IPS-18c (cell line): ENCODE measurements around the gene BACH2.
"Not testable (repeated sequence)": the region's sequence is repeated elsewhere in the genome, so short reads cannot be mapped to it uniquely, and the experiment has no call there.

Source experiments
- H3K4me3 ChIP-seq: 2 replicates; pipeline ENCODE4 v1.7.0; 2013; ENCODE audit warnings: low read depth, mild to moderate bottlenecking, low read length, moderate library complexity; ENCODE audit not compliant: insufficient read depth
- H3K9me3 ChIP-seq: one replicate; pipeline ENCODE4 v1.6.1; 2013; ENCODE audit warnings: mild to moderate bottlenecking, low read length, moderate library complexity; ENCODE audit not compliant: control insufficient read depth, insufficient read depth

BACH2 gene

DNA sequence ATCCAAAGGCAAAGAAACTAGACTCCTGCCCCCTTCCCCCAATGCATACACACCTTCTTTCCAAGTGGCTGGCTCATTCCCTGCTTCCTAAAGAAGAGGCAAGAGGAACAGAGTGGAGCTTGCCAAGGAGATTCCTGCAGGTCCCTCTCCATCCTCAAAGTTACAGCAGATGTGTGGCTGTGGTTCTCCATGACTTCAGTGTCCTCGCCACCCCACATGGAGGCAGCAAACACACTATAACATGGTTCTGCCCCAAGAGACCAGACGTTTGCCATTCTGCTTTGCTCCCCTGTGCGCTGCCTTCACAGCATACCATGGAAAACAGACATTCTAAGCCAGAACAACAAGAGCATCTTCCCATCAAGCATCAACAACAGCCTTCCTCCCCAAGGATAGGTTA lies 84.4 kb downstream of the BACH2 start:
- Histone ChIP-seq H3K4me3 (no peak overlapping the region), H3K9me3 (no peaks in the 10 kb centered on the region)

DNA sequence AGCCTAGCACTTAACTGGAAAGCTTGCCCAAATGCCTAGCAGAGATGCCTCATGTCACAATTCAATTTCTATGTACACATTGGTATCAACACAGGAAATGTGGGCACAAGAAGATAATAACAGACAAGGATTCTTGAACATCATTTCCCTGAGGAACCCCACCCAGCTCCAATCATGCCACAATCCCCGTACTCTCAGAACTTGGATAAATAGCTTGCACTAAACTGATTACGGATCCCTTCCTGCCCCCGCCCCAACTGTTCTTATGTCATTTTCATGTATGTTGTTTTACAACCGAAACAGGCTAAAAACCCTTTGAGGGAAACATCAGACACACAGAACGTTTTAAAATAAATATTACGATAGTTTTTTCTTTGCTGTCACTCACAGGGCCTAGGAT lies 87.1 kb downstream of the BACH2 start:
- H3K4me3 ChIP-seq = no peak overlapping the region
- H3K9me3 ChIP-seq = no peaks in the 10 kb centered on the region

DNA sequence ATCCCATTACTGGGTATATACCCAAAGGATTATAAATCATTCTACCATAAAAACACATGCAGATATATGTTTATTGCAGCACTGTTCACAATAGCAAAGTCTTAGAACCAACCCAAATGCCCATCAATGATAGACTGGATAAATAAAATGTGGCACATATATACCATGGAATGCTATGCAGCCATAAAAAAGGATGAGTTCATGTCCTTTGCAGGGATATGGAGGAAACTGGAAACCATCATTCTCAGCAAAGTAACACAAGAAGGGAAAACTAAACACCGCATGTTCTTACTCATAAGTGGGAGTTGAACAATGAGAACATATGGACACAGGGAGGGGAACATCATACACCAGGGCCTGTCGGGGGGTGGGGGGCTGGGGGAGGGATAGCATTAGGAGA lies 88.0 kb downstream of the BACH2 start:
- H3K4me3 ChIP-seq, H3K9me3 ChIP-seq: not testable (repeated sequence)

DNA sequence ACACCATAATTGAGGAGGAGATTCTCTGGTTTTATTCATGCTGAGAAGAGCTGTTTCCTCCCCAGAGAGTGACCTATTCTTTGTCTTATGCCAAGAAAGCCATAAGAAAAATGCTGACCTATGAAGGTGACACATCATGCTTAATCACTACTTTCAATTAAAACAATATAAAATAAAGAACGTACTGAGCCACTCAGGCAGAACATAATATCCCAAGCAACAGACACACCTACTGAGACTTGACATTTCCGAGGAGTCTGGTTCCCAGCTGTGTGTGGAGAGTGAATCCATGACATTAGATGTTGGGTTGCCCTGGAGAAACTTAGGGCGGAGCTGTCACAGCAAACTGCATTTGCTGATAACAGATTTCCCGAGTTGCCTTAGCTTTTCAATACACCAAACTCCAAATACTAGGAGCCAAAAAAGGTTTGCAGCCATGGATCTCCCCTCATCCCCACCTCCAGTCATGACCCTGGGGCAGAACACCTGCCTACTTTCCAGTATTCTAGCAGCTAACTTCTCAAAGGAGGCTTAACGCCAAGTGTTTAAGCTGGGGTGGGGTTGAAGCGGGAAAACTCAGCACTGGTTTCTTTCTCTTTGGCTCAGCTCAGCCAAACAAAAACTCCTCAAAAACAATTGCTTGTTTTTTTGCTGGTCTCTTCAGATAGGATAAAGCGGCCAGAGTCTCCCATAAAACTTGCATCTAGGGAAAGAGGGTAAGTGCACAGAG lies 92.2 kb downstream of the BACH2 start:
- H3K4me3 ChIP-seq = no peak overlapping the region
- no peaks in the 10 kb centered on the region for H3K9me3 ChIP-seq

DNA sequence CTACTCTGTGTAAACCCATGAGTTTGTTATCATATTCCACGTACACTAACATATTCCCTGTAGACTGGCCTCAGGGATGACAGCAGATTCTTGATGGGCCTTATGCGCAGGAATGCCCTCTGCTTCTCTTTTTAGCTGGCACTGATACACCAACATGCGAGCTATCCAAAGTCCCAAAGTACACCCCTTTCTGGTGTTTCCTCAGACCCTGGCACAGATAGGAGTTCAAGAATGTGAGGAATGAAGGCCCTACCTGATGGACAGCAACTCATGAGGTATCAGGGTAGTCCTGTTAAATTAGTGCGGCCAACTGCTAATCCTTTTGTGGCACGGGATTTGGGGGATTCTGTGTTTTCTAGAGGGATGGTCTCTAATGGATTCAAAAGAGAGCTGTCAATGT lies 93.0 kb downstream of the BACH2 start:
- no peaks in the 10 kb centered on the region for H3K9me3 ChIP-seq
- H3K4me3 ChIP-seq = no peak overlapping the region

DNA sequence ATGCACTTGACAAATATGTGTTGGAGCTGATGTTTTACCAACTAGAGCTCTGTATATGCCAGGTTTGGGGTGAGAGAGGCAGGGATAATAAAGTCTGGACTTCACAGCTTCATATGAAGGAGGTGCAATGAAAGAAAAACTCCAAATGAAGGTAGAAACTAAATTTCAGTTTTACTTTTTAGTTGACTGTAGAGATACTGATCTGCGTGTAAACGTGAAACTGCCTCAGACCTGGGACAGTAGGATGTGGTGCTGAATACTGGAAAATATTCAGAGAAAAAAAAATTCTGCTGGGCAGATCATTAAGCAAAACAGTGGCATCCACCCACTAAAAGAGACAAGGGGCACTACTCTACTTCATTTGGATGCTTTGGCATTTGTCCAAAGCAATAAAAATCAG lies 94.5 kb downstream of the BACH2 start:
- no peak overlapping the region for H3K4me3 ChIP-seq

DNA sequence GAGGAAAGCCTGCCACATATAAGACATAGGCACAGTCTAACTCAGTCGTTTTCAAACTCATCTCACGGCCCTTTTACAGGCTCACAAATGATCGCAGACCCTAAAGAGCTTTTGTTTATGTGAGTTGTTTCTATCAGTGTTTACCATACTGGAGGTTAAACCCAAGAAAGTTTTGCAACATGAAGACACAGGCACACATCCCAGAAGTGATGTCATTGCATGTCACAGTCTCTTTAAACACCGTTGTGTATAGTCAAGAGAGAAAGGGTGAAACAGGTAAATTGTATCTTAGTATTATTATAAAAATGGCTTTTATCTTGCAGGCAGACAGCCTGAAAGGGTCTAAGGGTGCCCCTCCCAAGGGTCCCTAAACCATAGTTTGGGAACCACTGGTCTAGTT lies 96.7 kb downstream of the BACH2 start:
- Histone ChIP-seq H3K4me3 (no peak overlapping the region), H3K9me3 (peaks cover 7% of the 10 kb centered on the region)

More for the DNA sequence above, 94.5 kb downstream of the BACH2 start:
- H3K9me3 ChIP-seq = peaks cover 7% of the 10 kb centered on the region

DNA sequence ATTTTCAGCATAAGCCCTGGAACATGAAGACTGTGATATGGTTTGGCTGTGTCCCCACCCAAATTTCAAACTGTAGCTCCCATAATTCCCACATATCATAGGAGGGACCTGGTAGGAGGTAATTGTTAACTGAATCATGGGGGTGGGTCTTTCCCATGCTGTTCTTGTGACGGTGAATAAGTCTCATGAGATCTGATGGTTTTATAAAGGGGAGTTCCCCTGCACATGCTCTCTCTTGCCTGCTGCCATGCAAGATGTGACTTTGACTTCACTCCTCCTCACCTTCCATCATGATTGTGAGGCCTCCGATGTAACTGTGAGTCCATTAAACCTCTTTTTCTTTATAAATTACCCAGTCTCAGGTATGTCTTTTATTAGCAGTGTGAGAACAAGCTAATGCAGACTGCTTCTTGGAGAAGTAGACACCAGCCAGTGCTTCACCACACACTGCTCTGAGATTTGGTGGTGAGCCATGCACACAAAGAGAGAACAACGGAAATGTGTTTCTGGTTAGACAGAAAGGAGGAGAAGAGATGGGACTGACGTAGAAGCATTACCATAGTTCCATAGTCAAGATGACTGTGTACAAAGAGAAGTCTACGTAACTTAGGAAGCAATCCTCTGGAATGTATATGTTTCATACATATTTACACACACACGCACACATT lies 97.8 kb downstream of the BACH2 start:
- H3K4me3 ChIP-seq = no peak overlapping the region
- H3K9me3 ChIP-seq = peaks cover 7% of the 10 kb centered on the region

DNA sequence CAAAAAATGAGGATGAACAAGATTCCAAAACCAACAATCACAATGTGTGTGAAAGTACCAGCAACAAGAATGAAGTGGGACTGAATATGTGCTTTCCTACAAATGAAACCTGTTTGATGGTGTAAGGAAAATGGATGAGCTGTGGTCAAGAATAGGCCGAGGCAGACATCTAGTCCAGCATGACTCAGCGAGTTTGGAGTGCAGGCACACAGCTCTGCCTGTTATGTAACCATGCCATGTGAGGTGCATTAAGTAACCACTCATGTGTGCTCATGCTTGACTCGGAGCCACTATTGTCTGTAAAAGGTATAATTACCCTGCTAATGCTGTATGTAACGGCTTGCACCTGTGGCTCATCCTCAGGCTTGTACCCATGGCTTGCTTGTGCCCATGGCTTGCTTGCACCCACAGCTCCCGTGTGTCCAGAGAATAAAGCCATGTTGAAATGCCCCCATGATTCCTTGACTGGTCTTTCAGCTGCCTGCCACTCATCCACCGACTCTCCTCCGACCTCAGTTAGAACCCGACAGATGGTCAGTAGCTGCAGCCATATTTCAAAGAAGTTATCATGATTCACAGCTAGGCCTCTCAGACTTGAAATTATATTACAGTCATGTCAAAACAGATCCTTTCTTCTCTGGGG lies 98.7 kb downstream of the BACH2 start:
- Histone ChIP-seq H3K4me3 (no peak overlapping the region), H3K9me3 (peaks cover 7% of the 10 kb centered on the region)

DNA sequence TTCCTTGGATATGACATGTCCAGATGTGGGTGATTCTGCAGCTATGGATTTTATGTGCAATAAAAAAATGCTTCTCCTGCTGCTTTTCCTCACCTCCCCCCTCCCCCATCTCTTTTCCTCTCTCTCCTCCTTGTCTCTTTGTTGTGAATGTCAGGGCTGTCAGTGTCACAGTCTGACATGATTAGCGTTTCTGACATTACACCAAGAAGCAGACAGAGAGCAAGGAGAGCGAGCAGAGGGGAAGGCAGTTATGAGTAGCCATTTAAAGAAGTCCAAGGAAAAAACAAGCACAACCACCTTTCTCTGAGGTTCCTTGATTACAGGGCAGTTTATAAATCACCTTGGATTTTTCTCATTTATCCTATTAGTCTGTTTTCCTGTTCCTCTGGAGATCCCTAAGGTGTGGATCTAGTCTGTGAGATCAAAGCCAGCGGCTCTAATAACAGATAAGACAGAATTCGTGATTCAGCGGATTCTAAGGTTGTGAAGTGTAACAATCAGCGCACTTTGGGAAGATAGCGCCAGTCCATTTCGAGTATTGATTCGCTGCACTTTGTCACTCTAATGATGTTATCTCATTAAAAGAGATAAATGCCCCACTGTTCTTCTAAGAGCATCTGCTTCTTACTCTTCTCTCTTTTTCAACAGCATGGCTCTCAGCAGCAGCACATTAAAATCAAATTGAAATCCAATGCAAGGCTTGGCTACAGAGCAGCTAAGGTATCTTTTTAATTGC lies 101.4 kb downstream of the BACH2 start:
- Histone ChIP-seq H3K4me3 (no peak overlapping the region), H3K9me3 (peaks cover 7% of the 10 kb centered on the region)

DNA sequence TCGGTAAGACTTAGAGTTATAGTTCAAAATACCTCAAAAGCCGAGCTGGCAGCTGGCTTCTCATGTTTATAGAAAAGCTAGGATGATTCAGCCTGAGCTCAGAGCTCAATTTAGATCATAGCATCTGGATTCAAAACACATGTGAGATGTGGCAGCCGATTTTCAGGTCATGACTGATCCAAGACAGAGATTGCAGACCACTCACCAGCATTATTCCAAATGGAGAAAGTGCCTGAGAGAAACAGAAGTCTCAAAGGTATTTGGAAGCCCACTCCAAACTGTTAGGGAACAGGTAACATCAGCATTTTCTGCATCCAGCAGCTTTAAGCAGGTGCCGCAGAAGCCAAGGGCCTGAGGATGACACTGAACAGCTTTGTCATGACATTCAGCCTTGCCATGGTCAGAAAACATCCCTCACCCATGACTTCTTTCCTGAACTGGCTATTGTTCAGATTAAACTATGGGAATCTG lies 102.2 kb downstream of the BACH2 start:
- Histone ChIP-seq H3K9me3 (peaks cover 7% of the 10 kb centered on the region), H3K4me3 (no peak overlapping the region)

DNA sequence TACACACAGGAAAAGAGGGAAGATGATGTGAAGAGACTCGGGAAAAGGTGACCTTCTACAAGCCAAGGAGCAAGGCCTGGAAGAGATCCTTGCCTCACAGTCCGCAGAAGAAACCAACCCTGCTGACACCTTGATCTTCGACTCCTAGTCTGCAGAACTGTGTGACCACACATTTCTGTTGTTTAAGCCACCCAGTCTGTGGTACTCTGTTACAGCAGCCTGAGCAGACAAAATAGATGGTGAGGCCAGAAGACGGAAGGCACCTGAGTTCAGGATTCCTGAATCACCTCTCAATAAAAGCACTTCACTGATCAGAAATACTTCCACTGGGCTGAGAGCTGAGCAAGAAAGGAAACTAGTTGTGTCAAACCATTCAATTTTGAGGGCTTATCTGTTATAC lies 103.3 kb downstream of the BACH2 start:
- H3K4me3 ChIP-seq = no peak overlapping the region

DNA sequence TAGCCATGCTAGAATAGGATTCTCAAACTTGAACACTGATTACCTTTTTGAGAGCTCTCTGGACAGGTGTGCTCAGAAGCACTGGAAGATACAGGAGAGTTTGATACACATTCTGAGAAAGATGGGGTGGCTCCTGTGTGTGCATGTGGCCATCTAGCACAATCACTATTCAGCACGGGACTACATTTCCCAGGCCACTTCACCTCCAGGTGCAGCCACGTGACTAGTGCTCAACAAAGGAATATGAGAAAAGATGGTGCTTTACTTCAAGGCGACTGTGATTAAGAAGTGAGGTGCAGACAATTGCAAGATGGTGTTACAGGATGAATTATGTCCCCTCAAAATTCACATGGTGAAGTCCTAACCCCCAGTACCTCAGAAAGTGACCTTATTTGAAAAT lies 103.8 kb downstream of the BACH2 start:
- Histone ChIP-seq H3K9me3 (peaks cover 3% of the 10 kb centered on the region), H3K4me3 (no peak overlapping the region)

More for the DNA sequence above, 103.3 kb downstream of the BACH2 start:
- peaks cover 7% of the 10 kb centered on the region for H3K9me3 ChIP-seq

DNA sequence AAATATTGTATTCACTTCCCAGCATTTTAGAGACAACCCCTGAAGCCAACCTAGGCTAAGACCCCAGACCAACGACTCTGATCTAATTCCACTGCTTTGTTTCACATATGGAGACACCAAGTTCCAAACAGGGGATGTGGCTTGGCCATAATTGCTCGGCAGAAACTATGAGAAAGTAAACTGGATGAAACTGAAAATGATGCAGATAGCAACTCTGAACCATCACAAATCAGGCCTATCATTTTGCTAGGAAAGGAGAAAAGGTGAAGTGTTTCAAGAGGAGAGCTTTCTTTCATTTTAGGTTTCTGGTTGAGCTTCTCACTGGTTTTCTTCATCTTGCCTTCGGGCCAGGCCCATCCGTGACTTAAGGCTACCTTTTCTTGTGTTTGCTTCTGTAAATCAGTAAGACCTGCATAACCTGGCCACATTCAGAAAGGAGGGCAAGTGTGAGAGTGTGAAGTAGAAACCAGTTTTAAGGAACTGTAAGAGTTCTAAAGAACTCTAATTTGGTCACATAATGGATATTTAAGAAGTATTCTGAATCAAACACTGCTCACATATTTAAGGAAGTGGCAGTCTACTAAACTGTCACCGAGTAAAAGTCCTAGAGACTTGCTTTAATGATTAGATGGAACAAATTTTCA lies 105.8 kb downstream of the BACH2 start:
- Histone ChIP-seq H3K4me3 (no peak overlapping the region), H3K9me3 (no peaks in the 10 kb centered on the region)

DNA sequence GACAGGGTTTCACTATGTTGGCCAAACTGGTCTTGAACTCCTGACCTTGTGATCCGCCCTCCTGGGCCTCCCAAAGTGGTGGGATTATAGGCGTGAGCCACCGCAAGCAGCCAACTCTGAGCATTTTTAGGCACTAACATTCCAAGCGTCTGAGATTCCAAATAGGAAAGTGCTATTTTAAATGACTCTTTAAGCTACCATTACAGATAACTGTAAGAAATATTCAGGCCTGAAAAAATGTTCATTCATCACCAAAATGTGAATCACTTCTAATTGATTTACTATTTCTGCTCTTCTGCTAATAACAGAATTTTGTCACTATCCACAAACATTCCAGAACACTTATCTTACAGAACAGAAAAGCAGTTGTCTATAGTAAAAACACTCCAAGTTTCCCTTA lies 106.5 kb downstream of the BACH2 start:
- Histone ChIP-seq H3K9me3 (no peaks in the 10 kb centered on the region), H3K4me3 (no peak overlapping the region)

DNA sequence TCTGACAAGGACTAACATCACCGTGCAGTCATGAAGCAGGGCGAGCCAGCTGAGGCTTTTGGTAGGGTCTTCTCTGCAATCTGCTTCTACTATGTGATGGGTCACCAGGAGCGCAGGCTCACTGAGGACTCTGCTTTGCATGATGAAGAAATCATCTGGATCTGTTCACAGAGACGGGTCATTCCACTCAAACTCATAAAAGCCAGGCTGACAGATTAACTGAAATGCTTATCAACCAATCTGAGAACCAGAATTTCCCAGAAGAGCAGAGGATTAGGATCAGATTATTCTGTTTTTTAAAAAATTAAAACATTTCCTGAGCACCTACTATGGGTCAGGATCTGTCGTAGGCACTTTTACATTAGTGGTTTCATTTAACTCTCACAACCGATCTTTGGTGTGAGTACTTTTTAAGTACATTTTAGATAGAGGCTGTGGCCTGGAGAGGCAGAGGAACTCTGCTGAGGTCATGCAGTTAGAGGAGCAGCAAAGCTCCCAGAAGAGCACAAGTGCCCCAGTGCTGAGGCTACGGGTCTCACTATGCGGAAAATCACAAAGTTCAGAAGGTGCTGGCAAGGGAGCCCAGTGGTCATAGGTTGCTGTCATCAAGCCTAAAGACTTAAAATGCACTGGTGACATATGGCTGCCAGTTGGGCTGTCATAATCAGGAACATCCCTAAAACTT lies 109.1 kb downstream of the BACH2 start:
- Histone ChIP-seq H3K9me3 (no peaks in the 10 kb centered on the region), H3K4me3 (no peak overlapping the region)
